ENCODE results near the gene A2M.

The A2M gene

DNA sequence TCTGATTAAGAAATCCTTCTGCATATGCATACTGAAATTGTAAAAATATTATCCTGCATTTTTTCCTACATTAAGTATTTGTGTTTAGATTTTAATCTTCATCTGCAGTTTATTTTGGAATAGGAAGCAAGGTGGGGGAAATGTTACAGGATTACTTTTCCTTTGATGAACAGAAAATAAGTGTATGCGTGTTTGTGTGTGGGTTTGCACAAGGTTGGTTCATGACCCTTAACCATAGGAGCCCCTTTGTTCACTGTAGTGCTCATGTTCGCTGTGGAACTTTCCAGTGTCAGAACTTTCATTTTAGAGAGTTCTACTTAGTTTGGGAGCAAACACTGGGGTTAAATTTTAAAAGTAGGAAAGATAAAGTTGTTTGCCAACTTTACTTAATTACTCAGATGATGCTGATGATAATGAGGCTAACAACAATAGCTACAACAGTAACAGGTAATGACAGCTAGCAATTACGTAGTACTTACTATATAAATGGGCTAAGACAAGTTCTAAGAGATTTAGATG lies 6.4 kb upstream of the A2M start:
- peak; percentile 70 for DNase-seq (ENCODE audit: low spot score)

GRCh38 chr12:9120487-9121184 lies 4.9 kb upstream of the A2M start:
- DNase-seq (ENCODE audit: low spot score) = no peak

DNA sequence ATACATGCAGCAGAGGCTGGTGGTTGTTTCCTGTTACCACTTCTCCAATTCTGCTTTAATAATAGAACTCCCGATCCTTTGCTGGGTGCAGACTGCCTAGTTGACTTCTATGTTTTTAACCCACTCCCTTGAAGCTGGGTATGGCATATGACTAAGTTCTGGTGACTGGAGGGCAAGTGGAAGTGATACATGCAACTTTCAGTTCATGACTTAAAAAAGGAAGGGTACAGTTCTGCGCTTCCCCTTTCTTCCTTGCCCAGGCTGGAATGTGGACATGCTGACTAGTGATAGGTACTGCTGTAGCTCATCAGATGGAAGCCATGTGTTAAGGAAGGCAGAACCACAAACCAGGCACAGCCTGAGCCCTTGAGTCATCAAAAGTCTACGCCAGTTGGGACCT lies 2.4 kb upstream of the A2M start:
- DNase-seq (ENCODE audit: low spot score) = no peak

GRCh38 chr12:9114946-9115345 lies 773 bp downstream of the A2M start:
- no peak for DNase-seq (ENCODE audit: low spot score)

DNA sequence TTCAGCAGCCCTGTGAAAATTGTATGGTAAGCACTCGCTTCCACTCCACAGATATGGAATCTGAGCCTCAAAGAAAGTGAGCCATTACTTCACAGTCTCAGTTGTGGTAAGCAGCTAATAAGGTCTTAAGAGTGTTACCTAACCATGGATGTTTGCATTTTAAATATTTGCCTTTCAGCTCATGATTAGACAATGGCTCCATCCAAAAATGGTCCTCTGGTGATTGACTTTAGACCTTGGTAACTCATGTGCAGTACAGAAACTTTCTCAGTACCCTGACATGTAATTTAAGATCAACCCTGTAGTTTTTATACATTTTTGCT lies 1.8 kb downstream of the A2M start:
- DNase-seq (ENCODE audit: low spot score) = no peak

GRCh38 chr12:9113296-9113986 lies 2.3 kb downstream of the A2M start:
- no peak for DNase-seq (ENCODE audit: low spot score)

GRCh38 chr12:9112076-9112853 lies 3.5 kb downstream of the A2M start:
- no peak for DNase-seq (ENCODE audit: low spot score)

DNA sequence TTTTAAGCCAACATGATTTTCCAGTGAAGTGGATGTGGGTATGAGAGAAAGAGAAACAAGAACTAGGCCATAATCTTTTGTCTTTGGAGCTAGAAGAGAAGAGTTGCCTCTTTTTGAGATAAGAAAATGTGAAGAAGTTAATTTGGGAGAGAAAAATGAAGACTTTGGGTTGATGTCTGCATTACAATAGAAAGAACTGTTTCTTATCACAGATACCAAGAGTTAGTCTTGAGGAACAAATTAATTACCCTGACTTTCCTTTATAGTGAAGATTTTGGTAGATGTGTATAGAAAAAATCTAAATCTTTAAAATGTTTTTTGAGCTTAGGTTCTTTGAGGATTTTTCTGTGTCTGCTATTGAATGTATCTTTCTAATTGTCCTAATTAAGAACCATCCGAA lies 4.2 kb downstream of the A2M start:
- no peak for DNase-seq (ENCODE audit: low spot score)

GRCh38 chr12:9109737-9110491 lies 5.8 kb downstream of the A2M start:
- no peak for DNase-seq (ENCODE audit: low spot score)

DNA sequence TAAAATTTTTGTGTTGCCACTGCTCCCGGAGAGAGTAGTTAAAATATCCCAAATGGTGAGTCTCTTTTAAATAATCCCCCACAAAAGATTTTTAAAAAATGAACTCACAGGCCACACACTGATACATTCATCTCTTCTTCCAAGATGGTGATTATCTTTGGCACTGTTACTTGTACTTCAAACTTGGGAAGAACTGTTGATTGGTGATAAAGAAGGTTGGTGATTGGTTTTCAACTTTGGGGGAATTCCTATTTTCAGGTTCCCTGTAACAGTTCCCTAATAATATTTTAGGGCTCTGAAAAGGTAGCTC lies 6.6 kb downstream of the A2M start:
- no peak for DNase-seq (ENCODE audit: low spot score)

DNA sequence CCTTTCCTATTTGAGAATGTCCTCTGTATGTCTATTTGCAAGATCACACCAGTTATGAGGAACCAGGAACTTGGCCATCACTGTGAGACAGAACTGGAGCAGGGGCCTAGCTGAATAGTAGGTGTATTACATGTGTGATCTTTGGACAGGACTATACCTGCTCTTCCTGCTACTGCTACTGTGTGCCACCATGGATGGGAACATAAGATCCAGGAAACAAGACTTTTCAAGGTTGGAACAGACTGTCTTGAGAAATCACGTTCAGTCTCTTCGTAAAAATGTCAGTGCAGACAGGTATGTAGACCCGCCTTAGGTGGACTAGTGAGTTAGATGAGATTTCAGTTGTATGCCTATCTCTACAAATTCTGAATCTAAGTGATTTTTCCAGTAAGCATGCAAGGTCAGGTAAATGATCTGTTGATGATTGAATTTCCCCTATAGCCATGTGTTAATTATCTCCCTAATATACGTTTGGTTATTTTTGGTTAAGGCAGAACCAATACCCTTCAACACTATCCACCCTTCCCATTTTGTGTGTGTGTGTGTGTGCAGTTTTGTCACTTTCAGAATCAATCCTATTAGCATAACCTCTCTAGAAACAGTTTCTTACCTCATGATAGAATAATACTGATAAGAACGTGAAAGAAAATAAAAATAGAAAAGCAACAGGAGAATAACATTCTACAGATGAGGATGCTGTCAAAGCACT lies 7.1 kb downstream of the A2M start:
- DNase-seq (ENCODE audit: low spot score) = no peak

DNA sequence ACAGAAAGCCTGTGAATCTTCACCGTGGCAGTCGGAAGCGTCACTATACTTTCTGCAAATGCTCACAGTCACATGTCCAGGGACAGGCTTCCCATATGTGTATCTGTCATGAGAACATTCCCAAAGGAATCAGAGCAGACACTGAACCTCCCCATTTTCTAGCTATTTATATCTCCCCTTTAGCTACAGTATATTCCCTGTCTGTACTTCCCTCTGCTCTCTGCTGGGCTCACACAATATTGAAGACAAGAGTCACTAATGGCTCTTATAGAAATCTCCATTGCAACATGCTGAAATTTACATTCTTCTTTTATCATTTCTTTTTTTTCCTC lies 8.2 kb downstream of the A2M start:
- DNase-seq (ENCODE audit: low spot score) = no peak

- no peak for DNase-seq (ENCODE audit: low spot score)
Measured at GRCh38 chr12:9106610-9107541, 8.8 kb downstream of the A2M start.

GRCh38 chr12:9106067-9106466 lies 9.7 kb downstream of the A2M start:
- DNase-seq (ENCODE audit: low spot score) = no peak

- no peak for DNase-seq (ENCODE audit: low spot score)
Measured at GRCh38 chr12:9104767-9105423, 10.8 kb downstream of the A2M start.

DNA sequence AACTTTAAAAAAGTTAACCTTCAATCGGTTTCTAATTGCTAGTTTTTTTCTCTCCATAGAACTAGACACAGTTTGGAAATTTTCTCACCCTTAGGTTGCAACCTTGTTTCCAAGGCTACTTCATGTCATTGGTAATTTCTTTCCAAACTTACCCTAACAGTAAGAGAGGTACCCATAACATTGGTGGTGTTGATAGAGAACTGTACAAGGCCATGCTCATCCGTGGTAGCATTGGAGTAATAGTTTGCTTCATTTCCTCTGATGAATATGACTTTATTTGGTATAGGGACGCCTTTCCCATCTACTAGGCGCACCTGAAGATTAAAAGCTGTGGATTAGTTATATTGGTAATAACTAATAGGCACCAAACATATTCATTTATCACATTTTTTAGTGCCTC lies 11.6 kb downstream of the A2M start:
- no peak for DNase-seq (ENCODE audit: low spot score)

GRCh38 chr12:9103050-9103849 lies 12.5 kb downstream of the A2M start:
- no peak for DNase-seq (ENCODE audit: low spot score)

DNA sequence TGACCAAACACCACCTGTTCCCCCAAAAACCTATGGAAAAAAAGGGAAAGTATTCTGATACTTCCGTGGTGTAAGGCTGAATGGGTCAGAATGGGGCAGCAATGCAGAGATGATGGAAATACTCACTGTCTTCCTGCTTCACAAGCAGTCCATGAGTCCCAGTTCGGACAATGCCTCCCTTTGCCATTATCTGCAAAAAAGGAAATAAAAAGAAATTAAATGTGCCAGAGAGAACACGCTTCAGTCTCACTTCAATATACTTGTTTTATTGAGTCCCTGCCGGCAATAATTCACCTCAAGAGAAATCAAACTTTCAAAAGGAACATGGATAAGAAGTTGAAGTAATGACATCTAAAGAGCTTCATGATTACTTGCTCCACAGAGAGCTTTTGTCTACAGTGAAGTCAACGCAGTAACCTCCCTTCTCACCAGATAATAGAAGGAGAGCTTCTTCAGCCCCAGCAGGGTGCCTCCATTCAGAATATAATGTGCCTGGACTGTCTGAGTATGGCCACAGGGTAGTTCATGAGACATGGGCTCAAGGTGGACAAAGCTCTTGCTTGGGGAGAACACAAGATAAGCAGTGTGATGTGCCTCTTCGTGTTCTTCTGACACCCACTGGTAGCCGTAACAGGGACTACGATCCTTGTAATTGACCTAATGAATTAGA lies 14.6 kb downstream of the A2M start:
- no peak for DNase-seq (ENCODE audit: low spot score)
